ENCODE results near the gene MICALL1.

Gene MICALL1

GRCh38 chr22:37989146-37990045 lies 83.3 kb downstream of the MICALL1 start:
- DNase-seq, result no peak

GRCh38 chr22:37990301-37990700 lies 84.2 kb downstream of the MICALL1 start:
- no peak for DNase-seq

- no peak for DNase-seq
Observed at GRCh38 chr22:37990862-37991261, 84.8 kb downstream of the MICALL1 start.

- no peak for DNase-seq
Observed at GRCh38 chr22:37991731-37992442, 85.8 kb downstream of the MICALL1 start.

Measured in activated CD4-positive, alpha-beta T cell treated with anti-CD3 and anti-CD28 coated beads for 4 hours (primary cell).